GM21717 (cell line): ENCODE data around the gene TMEM69.
"Not testable (repeated sequence)": the region's sequence is repeated elsewhere in the genome, so short reads cannot be mapped to it uniquely, and the experiment has no call there.

Experiments used
- ATAC-seq: cut with Tn5 transposase; IDR thresholded peaks from one replicate; pipeline ENCODE4 v1.9.1; 2021; ENCODE audit warnings: mild to moderate bottlenecking, moderate library complexity; ENCODE audit not compliant: unreplicated experiment

The TMEM69 gene

DNA sequence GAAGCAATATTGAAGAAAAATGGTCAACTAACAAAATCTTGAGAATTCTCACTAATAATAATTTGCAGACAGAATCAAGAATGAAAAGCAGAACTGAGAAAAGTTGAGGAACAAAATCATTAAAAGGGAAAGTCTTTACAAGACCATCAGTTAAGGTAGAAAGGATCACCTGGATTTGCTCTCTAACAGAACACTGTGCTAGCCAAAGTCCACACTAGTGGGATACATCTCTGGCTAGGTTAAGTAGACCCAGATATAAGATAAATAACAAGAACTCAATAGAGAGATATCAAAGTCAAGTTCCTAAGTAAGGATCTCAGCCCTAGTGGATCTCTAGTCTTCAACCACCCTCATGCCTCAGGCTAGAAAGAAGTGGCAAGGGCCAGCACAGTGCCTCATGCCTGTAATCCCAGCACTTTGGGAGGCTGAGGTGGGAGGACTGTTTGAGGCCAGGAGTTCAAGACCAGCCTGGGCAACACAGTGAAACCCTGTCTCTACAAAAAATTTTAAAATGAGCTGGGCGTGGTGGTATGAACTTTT lies 42.9 kb downstream of the TMEM69 start:
- no peak for ATAC-seq

GRCh38 chr1:45739137-45739536 lies 51.2 kb downstream of the TMEM69 start:
- ATAC-seq: no peak

- not testable (repeated sequence) for ATAC-seq
Measured at GRCh38 chr1:45739641-45740156, 51.7 kb downstream of the TMEM69 start.
